HepG2 (cell line): ENCODE measurements around the gene CASZ1. TPM values are rescaled to one million over a fixed set of nuclear protein-coding genes. Genes with fewer than 3 reads are reported as not detected.

ENCODE experiments used
- MAZ ChIP-seq, 2 experiments: sonication (generic) in 1 of 2; formaldehyde crosslinking in 1 of 2; IDR thresholded peaks; 2 replicates each; pipeline versions ENCODE4 v1.5.0 to v1.6.1; 2012 to 2020; ENCODE audit warnings: low read depth in 2 of 2, mild to moderate bottlenecking in 2 of 2, borderline replicate concordance in 1 of 2, improper control_type of control experiment in 1 of 2, low read length in 1 of 2, missing genetic modification reagents in 1 of 2, moderate library complexity in 1 of 2
- NR0B2 ChIP-seq: sonication (generic); formaldehyde crosslinking; IDR thresholded peaks from 2 replicates; pipeline ENCODE4 v1.4.0; 2020; ENCODE audit warnings: mild to moderate bottlenecking, missing genetic modification reagents
- PRDM4 ChIP-seq: sonication (generic); formaldehyde crosslinking; IDR thresholded peaks from 2 replicates; pipeline ENCODE4 v1.9.0; 2021; ENCODE audit warnings: missing genetic modification reagents, borderline replicate concordance
- RBM22 ChIP-seq: fragments of 200-400 bp; formaldehyde crosslinking; optimal IDR thresholded peaks from 2 replicates; pipeline ENCODE3; 2017; ENCODE audit warnings: mild to moderate bottlenecking, low read length, moderate library complexity
- RERE ChIP-seq: IDR thresholded peaks from 2 replicates; pipeline ENCODE4 v1.6.1; 2016; ENCODE audit warnings: low read depth, missing genetic modification reagents, missing compliant biosample characterization
- SOX13 ChIP-seq, 3 experiments: fragments of 450-650 bp in 1 of 3; sonication (generic) in 1 of 3; formaldehyde crosslinking in 1 of 3; IDR thresholded peaks in 2 of 3; conservative IDR thresholded peaks in 1 of 3; 2 replicates each; pipeline versions ENCODE4 v1.5.0 to v1.6.1; 2016 to 2020; ENCODE audit warnings: antibody characterized with exemption in 1 of 3, mild to moderate bottlenecking in 1 of 3, missing compliant biosample characterization in 1 of 3, missing genetic modification reagents in 1 of 3, moderate library complexity in 1 of 3
- ZFP36L2 ChIP-seq: sonication (generic); formaldehyde crosslinking; IDR thresholded peaks from 2 replicates; pipeline ENCODE4 v1.4.0; 2020; ENCODE audit warnings: missing genetic modification reagents
- ZNF318 ChIP-seq: sonication (generic); formaldehyde crosslinking; IDR thresholded peaks from 2 replicates; pipeline ENCODE4 v1.4.0; 2020; ENCODE audit warnings: mild to moderate bottlenecking, missing genetic modification reagents
- polyA plus RNA-seq, 8 experiments: library from polyadenylated mRNA; depleted of rRNA in 3 of 8; stranded (reverse) in 7 of 8; unstranded in 1 of 8; fragments of >200 nt; fragmentation: Illumina TruSeq in 4 of 8; extraction: Trizol in 4 of 8; gene quantifications; 2 replicates each; pipeline versions ENCODE4 v1.2.1 to v1.2.3, GENCODE V29; 2011 to 2016; ENCODE audit warnings: low read depth in 4 of 8, missing spikeins in 1 of 8, mixed read lengths in 1 of 8; ENCODE audit not compliant: insufficient read depth in 1 of 8
- total RNA-seq, 5 experiments: library from RNA; depleted of rRNA; stranded (reverse); fragments of >200 nt; fragmentation: Illumina TruSeq; extraction: Trizol; gene quantifications; 2 replicates each; pipeline ENCODE4 v1.2.3, GENCODE V29; 2016; ENCODE audit warnings: low read depth in 1 of 5

Gene CASZ1
- total and polyA plus RNA-seq, 2 of the 13 experiments (the other 11 are each of a cell fraction or from before 2014, with no cell fraction given) = 1.9 to 3.7 TPM

GRCh38 chr1:10796029-10796944, at the start of gene CASZ1 (continued):
- TF ChIP-seq ZNF318 (CRISPR knock-in tag) = no peak
- TF ChIP-seq NR0B2 (CRISPR knock-in tag) = no peak
- no peak for TF ChIP-seq SOX13 (IDR thresholded peaks at IDR 0.05)
- TF ChIP-seq SOX13 (CRISPR knock-in tag; conservative IDR thresholded peaks at IDR 0.05 in 1 of 2, IDR thresholded peaks at IDR 0.05 in 1 of 2) = peak in 1 of 2 experiments; percentile 40; a peak in 1 of 4 replicates
- no peak for TF ChIP-seq RERE
- TF ChIP-seq ZFP36L2 (CRISPR knock-in tag) = no peak
- TF ChIP-seq MAZ (IDR thresholded peaks at IDR 0.05; ENCODE audit: borderline replicate concordance, low read depth, low read length) = 0 out of 2 replicates have a peak, but pooled peaks have one; percentile 54
- TF ChIP-seq MAZ (CRISPR knock-in tag; IDR thresholded peaks at IDR 0.05; ENCODE audit: low read depth) = peak; percentile 46; the same call in 1 of the 2 replicates
- no peak for TF ChIP-seq RBM22
- TF ChIP-seq PRDM4 (CRISPR knock-in tag) = no peak
